SIG-M5 treated with dmso at 0.1 percent for 504 hours (cell line): ENCODE results near the gene KIAA0040.
"Not testable (repeated sequence)": the region's sequence is repeated elsewhere in the genome, so short reads cannot be mapped to it uniquely, and the experiment has no call there.

Source experiments
- DNase-seq: peaks from one replicate; lab custom pipeline; 2025; ENCODE audit not compliant: unreplicated experiment; lab: John Stamatoyannopoulos, UW

The KIAA0040 gene

GRCh38 chr1:175108331-175108820 lies 84.2 kb downstream of the KIAA0040 start:
- not testable (repeated sequence) for DNase-seq
